Fibroblast of peridontal ligament (primary cell): Measurements from ENCODE around the gene ATP5MG.
"Not testable (repeated sequence)": the region's sequence is repeated elsewhere in the genome, so short reads cannot be mapped to it uniquely, and the experiment has no call there.

Experiments
- DNase-seq: peaks from one replicate; pipeline ENCODE4 v3.0.0-alpha.2; 2010; ENCODE audit errors: extremely low read depth

The ATP5MG gene, protein sequence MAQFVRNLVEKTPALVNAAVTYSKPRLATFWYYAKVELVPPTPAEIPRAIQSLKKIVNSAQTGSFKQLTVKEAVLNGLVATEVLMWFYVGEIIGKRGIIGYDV

DNA sequence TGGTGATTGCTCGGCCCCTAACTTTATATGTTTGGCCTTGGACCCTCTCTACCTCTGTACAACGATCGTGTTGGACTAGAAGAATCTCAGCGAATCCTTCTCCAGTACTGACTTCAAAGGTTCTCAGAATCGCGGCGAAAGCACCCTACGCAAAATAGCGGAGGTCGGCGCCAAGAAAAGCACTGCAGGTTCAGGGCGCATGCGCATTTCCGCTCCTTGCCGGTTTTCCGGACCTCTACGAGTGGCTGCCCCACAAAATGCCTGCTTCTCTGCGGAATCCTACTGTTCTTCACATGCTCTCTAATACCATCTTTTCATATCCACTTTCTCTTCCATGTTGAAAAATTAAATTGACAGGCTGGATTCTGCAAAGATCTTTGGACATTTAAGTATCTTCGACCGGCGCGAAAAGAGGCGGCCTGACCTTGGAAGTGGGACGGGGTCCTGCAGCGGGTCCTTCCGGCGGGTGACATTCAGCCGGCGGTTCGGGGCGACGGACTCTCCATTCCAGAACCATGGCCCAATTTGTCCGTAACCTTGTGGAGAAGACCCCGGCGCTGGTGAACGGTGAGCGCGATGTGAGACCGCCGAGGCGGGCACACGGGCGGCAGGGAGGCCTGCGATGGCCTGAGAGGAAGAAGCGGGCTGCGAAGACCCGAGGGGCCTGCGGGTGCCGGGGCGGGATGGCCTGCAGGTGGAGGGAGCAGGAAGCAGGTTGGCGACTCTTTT lies at the start of gene ATP5MG:
Gene ATP5MG (plus strand): TSS at position 456 of the 729 bp plus-strand sequence. CDS start 60 bp downstream, at position 516.
- DNase-seq = peak; percentile 91

DNA sequence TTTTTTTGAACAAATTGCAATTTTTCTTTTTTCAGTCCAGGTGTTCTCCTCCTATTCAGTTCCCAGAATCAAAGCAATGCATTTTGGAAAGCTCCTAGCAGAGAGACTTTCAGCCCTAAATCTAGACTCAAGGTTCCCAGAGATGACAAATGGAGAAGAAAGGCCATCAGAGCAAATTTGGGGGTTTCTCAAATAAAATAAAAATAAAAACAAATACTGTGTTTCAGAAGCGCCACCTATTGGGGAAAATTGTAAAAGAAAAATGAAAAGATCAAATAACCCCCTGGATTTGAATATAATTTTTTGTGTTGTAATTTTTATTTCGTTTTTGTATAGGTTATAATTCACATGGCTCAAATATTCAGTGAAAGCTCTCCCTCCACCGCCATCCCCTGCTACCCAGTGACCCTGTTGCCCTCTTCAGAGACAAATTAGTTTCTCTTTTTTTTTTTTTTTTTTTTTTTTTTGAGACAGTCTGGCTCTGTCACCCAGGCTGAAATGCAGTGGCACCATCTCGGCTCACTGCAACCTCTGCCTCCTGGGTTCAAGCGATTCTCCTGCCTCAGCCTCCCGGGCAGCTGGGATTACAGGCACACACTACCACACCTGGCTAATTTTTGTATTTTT lies 48.2 kb upstream of the ATP5MG start:
- DNase-seq = peak; percentile 53

DNA sequence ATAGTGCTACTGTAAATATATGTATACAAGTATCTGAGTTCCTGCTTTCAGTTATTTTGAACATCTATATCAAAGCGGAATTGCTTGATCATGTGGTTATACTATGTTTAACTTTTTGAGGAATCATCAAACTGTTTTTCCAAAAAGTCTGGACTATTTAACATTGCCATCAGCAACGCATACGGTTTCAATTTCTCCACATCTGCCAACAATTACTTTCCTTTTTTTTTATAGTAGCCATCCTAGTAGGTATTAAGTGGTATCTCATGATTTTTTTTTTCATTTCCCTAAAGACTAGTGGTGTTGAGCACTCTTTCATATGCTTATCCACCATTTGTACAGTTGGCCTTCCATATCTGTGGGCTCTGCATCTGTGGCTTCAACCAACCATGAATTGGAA lies 43.3 kb upstream of the ATP5MG start:
- DNase-seq = peak; percentile 86

DNA sequence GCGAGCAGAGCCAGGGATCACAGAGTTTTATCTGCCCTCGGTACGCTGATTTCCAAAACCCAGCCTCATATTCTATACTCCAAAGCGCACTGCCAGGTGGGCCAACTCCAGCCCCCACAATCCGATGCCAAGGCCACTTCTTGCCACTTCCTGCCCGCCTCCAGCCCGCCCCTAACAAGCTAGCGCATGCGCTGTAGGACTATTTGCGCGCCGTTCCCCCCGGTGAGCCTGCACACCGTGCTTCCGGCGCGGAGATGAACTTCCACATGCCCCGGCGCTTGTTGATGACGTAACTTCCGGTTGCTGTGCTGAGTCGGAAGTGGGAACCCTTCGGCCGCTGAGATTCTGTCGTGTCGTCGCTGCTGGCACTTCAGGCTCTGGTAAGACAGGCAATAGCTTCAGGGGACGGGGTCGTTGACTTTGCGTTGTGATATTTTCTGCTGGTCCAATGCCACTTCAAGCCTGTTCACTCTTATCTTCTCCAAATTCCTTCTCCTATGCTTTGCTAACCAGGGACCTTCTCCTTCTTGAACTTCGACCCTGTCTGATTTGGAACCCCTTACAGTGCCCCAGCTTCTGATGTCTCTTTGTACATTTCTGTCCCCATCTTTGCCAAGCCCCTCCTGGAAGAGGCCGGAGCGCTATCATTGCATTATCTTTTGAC lies 42.0 kb upstream of the ATP5MG start, which contains the start of gene UBE4A:
Gene UBE4A (plus strand): TSS at position 306 of the 664 bp plus-strand sequence. CDS start 5,481 bp downstream, outside the sequence.
- peak; percentile 94 for DNase-seq

DNA sequence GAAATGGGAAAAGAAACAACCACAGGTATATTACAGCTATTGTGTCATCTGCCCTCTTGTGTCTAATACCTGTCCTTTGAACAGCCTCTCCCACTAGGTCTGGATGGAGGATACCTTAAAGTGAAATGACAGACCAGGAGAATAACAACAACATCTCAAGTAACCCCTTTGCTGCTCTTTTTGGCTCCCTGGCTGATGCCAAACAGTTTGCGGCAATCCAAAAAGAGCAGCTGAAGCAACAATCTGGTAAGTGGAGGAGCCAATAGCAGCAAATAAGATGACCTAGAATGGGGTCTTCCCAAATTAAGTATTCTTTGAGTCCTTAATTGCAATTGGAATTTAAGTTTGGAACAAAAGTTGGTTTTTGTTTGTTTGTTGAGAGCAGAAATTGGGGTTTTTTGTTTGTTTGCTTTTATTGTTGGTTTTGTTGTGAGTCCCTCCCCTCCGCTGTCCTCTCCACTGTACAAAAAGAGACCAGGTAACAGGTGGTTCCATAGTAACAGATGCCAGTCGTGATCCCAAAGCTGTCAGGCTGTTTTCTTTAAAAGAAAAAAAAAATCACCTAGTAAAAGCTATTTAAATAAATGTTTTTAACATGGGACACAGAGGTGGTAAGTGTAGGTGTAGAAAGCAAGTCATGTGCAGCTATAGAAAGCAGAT lies 36.3 kb upstream of the ATP5MG start:
- no peak for DNase-seq

DNA sequence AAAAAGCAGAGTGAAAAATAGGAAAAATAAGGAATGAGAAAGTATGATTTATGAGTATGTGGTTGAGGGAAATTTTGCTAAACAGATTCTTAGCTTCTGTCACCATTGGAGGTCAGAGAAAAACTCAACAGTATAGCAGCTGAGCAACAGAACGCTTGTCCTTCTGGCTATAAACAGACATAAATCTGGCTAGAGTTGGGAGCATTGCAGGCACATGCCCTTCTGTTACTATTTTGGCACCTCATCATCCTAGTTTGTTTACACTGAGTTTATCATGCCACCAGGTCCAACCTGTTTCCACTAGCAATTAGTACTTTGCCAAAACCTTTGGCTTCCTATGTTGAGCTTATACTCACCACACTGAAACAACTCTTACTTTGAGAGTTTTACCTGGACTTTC lies 35.1 kb upstream of the ATP5MG start:
- no peak for DNase-seq

DNA sequence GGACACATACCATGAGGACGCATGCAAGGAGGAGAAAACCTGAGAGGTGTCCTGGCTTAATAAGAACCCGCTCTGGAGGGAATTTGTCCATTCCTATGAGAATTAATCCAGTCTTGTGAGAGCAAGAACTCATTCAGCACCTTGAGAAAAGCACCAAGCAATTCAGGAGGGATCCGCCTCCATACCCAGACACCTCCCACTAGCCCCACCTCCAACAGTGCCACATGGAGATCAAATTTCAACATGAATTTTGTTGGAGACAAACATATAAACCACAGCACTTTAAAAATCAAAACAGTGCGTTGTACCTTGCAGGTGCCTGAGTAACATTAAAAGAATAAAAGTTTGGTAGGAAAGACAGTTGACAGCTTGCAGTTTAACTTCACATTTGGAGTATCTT lies 30.6 kb upstream of the ATP5MG start:
- DNase-seq = no peak

DNA sequence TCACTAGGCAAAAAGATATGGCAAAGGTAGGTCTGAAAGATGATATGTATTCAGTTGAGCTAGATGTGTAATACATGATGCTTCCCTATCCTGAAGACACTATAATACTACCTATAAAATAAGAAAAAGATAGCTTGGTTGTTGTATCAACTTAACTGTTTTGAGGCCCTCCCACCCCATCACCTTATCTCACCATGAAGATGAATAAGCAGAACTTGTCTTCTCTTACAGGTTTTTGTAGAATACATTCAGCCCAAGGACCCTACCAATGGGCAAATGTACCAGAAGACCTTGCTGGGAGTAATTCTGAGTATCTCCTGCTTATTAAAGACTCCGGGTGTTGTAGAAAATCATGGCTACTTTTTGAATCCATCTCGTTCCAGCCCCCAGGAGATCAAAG lies 28.1 kb upstream of the ATP5MG start:
- no peak for DNase-seq

DNA sequence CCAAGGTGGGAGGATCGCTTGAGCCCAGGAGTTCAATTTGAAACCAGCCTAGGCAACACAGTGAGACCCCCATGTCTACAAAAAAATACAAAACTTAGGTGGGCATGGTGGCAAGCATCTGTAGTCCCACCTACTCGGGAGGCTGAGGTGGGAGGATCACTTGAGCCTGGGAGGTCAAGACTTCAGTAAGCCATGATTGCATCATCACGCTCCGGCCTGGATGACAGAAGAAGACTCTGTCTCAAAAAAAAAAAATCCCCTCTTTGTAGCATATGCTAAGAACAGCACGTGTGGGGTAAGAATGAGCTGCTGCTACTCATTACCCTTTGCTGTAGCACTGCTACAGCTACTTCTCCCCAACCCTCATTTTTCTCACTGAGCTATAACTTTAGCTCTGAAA lies 27.5 kb upstream of the ATP5MG start:
- no peak for DNase-seq

DNA sequence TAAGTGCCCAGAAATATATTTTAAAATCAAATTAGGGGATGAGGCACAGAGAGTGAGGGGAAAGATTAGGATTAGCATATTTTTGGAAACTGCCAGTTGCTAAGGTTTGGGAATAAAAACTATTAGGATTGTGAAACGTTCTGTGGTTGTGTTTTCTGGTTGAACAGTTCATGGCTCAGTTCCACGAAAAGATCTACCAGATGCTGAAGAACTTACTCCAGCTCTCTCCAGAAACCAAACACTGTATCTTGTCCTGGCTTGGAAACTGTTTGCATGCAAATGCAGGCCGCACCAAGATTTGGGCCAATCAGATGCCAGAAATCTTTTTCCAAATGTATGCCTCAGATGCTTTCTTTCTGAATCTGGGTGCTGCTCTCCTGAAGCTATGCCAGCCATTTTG lies 26.7 kb upstream of the ATP5MG start:
- peak; percentile 65 for DNase-seq

DNA sequence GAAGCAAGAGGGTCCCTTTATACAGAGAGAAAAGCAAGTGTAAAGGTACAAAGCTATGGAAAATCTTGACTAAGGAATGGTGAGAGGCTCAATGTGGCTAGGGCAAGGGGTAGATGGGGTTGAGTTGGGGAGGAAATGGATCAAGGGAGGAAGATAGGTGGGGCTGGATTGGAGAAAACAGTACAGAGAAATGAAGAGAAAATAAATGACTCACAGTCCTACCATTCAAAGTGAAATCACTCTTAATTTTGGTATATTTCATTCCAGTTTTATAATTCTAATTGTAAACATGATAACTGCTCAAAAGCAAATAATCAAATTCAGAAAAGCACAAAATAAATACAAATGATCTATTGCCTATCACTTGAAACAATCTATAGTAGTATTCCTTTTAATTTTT lies 25.4 kb upstream of the ATP5MG start:
- DNase-seq = no peak

DNA sequence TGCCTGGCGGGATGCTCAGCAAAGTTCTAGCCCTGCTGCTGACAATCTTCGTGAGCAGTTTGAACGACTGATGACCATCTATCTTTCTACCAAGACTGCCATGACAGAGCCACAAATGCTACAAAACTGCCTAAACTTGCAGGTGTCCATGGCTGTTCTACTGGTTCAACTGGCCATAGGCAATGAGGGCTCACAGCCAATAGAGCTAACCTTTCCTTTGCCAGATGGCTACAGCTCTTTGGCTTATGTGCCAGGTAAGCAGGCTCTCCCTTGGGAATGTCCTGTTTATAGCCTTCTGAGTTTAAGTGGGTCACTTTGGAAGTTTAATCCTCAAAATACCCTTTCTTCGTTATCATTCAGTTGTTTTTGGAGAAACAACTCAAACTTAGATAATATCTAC lies 21.9 kb upstream of the ATP5MG start:
- DNase-seq = no peak

DNA sequence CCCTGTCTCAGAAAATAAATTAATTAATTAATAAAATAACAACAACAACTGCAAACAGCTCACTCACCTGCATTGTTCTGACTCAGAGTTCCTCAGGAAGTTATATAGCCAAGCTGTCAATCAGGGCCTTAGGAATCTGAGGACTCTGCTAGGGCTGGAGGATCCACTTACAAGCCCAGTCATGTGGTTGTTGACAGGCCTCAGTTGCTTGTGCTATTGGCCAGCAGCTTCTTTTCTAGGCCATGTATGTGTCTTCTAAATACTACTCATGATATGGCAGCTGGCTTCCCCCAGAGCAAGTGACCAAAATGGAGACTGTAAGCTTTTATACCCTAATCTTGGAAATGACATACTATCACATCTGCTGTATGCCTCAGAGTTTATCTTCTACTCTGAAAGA lies 20.8 kb upstream of the ATP5MG start:
- no peak for DNase-seq

DNA sequence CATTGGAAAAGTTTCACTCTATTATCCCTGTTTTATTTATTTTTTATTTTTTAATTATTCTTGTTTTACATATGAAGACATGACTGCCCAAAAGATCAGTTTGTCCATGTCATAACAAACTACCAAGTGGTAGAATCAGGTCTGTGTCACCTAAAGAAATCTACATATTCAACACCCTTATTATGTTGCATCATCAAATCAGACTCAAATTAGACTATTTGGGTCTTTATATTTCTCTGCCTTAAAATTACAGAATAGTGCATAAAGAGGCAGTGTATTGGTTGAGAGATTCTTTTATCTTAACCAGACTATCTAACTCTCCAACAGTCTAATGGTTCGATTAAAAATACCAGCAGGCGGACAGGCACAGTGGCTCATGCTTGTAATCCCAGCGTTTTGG lies 18.5 kb upstream of the ATP5MG start:
- DNase-seq = no peak

DNA sequence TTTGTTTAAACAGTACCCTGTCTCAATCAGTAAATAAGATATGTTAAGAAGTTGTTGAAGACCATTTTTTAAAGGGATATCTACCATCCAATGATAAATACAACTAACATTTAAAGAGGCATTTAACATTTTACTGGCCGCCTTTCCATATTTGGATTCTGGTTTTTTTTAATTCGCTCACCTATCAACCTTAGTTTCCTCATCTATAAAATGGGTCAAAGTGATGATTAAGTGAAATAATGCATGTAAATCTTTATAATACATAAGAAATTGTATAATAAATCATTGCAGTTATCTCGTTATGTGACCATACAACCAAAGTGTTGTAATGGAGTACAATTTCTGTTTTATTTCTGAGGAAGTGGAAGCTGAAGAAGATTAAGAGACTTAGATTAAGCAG lies 17.7 kb upstream of the ATP5MG start:
- no peak for DNase-seq

DNA sequence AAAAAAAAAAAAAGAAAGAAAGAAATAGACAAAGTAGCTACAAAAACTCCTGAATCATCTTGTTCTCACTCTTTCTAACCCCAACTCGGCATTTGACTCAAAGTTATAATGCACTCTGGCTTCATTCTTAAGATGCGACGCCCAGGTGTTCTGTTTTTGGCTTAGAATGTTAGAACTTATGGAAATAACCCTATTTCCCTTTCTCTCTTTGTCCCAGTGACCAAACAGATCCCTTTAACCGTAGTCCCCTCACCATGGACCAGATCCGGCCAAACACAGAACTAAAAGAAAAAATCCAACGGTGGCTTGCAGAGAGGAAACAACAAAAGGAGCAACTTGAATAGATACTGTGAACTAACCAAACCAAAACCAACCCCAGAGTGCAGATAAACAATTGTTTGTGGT lies 5.3 kb upstream of the ATP5MG start:
- DNase-seq = no peak

DNA sequence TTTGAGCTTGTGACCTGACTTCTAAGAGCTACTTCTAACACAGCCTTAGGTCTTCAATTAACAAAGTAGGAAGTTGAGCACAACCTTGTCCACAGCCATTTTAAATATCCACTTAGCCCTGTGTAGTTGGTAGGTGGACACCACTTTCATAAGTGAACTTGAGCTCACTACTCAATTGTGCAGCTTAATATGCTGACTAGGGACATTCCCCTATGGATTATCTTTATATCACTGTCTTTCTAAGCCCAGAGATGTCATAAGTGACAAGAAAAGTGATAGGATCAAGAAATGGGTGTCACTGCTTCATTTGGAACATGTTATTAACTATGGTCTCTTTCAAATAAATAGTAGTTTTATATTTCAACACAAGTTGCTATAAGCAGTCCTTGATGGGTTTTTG lies 4.0 kb upstream of the ATP5MG start:
- no peak for DNase-seq

DNA sequence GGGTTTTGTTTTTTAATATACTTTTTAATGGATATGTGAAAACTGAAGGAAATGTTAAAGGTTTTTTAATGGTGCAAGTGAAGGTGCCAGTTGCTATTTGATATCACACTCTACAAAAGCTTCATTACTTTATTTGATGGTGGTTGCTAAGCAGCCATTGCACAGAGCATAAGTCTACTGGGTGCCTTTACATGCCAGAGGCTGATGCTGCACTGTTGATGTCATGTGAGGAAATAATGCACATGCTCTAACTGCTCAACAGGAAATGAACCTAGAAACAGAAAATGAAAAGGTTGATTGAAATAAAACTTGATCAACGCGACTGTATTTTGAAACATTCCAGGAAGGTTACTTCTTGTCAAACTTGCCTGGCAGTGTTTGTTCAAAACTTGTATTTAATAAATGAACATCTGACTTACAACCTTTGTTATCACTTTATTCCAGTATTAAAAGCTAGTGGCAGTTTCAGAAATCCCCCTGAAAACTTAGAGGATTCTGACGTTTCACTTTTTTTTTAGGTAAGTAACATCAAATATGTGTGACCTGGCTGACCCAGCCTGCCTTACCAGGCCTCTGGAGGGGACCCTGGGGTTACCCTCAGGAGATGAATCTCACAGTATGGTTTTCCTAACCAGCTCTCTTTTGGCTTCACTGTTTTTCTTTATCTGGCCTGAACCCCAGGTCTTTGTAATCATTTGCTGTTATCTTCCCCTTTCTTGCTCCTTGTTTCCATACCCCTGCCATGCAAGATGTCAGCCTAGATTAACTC lies 2.4 kb upstream of the ATP5MG start:
- DNase-seq = peak; percentile 9

DNA sequence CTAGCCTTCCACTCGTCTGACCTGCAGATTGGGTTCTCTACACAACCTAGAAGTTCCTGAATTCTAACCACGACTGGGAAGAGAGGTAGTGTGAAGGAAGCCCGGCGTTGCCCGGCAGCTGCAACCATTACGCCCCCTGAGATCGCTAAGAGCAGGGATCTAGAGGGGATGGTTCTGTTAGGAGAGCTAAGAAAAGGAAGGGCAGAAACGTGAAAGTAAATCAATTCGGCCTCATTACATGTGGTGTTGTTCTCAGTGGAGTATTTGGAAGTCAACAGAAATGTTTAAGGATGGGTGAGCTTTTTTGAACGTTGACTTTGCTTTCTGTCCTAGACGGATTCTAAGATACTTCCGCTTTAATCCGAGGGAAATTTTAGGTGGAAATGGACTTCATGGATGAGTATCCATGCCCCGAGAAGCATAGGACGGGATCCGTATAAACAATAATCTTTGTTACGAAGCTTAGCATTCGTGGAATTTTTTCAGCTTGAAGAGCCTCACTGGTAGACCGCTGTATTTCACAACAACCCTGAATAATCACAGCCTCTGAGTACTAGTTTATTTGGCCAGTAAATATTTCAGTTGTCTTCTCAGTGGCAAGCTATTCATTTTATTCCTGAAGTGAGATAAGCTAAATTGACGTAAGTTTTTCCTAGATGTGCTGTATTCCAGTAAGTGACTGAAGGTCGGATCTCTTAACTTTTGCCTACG lies 629 bp downstream of the ATP5MG start:
- peak; percentile 91 for DNase-seq

DNA sequence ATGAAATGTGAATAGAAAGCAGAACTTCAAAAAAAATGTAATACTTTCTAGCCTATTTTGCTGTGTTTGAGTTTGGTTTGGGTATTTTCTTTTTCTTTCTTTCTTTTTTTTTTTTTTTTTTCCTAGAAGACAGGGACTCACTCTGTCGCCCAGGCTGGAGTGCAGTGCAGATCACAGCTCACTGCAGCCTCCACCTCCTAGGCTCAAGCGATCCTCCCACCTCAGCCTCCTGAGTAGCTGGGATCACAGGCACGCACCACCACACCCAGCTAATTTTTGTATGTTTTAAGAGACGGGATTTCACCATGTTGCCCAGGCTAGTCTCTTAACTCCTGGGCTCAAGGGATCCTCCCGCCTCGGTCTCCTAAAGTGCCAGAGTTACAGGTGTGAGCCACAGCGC lies 1.2 kb downstream of the ATP5MG start:
- DNase-seq = not testable (repeated sequence)
